ENCODE results near the gene C4orf17. TPM values are rescaled to one million over a fixed set of nuclear protein-coding genes. Genes with fewer than 3 reads are reported as not detected.
"Not testable (repeated sequence)": the region's sequence is repeated elsewhere in the genome, so short reads cannot be mapped to it uniquely, and the experiment has no call there.

The C4orf17 gene
- polyA plus RNA-seq, 2 donors = 0.01 TPM; not detected in 1

DNA sequence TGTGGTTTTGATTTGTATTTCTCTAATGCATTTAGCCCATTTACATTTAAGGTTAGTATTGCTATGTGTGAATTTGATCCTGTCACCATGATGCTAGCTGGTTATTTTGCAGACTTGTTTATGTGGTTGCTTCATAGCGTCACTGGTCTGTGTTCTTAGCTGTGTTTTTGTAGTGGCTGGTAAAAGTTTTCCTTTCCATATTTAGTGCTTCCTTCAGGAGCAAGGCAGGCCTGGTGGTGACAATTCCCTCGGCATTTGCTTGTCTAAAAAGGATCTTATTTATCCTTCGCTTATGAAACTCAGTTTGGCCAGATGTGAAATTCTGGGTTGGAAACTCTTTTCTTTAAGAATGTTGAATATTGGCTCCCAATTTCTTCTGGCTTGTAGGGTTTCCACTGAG, 23.9 kb downstream of the C4orf17 start:
- not testable (repeated sequence) for H3K9me3 ChIP-seq (ENCODE audit: control insufficient read depth in 2 of 2, insufficient read depth in 1 of 2, low read depth in 1 of 2, low read length in 1 of 2); H3K27ac ChIP-seq (ENCODE audit: low read depth in 2 of 2, low read length in 1 of 2); H3K36me3 ChIP-seq (ENCODE audit: control insufficient read depth in 2 of 2, insufficient read depth in 2 of 2, low read length in 1 of 2); H3K4me1 ChIP-seq (ENCODE audit: control insufficient read depth in 2 of 2, insufficient read depth in 2 of 2, low read length in 1 of 2); H3K4me3 ChIP-seq (ENCODE audit: low read depth in 1 of 2, low read length in 2 of 2); H3K27me3 ChIP-seq (ENCODE audit: control insufficient read depth in 1 of 2, insufficient read depth in 2 of 2, low read length in 2 of 2)
- 79 to 83% methylated on average over 3 of the region's 3 CpGs for WGBS, 2 donors

DNA sequence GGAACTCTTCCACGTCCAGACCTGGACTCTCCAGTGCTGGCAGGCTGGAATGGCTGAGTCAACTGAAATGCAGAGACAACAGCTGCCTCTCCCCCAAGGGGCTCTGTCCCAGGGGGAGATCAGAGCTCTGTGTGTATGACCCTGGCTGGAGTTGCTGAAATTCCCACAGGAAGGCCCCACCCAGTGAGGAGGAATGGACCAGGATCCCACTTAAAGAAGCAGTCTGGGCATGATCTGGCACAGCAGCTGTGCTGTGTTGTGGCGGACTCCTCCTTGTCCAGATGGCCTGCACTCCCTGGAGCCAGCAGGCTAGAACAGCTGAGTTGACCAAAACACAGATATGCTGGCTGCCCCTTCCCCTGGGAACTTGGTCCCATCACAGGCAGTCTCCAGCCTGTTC, 25.4 kb downstream of the C4orf17 start:
- H3K27me3 ChIP-seq (ENCODE audit: control insufficient read depth in 1 of 2, insufficient read depth in 2 of 2, low read length in 2 of 2) = no peaks in the 10 kb centered on the region
- H3K4me3 ChIP-seq (ENCODE audit: low read depth in 1 of 2, low read length in 2 of 2) = no peak overlapping the region
- H3K9me3 ChIP-seq (ENCODE audit: control insufficient read depth in 2 of 2, insufficient read depth in 1 of 2, low read depth in 1 of 2, low read length in 1 of 2) = no peaks in the 10 kb centered on the region
- no peak overlapping the region for H3K27ac ChIP-seq (ENCODE audit: low read depth in 2 of 2, low read length in 1 of 2)
- WGBS, 2 donors = 49 to 57% methylated on average over 2 of the region's 2 CpGs
- no peaks in the 10 kb centered on the region for H3K36me3 ChIP-seq (ENCODE audit: control insufficient read depth in 2 of 2, insufficient read depth in 2 of 2, low read length in 1 of 2)
- H3K4me1 ChIP-seq (ENCODE audit: control insufficient read depth in 2 of 2, insufficient read depth in 2 of 2, low read length in 1 of 2) = no peaks in the 10 kb centered on the region

DNA sequence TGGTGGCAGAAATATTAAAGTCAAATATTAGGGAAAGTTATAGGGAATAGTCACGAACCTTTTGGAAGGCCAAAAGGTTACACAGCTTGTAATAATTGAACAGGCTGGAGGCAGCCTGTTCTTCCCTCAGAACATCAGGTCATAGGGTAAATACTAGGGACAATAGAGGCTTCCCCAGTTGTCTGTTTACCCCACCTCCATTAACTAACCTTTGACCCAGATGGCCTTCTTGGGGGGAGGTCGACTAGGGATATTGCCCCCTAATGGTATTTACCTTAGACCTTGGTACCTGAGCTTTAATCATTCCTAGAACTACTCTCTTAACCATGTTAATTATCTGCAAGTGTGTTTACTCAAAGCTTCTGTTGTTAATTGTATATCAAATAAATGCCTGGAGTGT, 26.0 kb downstream of the C4orf17 start:
- no peaks in the 10 kb centered on the region for H3K27me3 ChIP-seq (ENCODE audit: control insufficient read depth in 1 of 2, insufficient read depth in 2 of 2, low read length in 2 of 2)
- no peaks in the 10 kb centered on the region for H3K4me1 ChIP-seq (ENCODE audit: control insufficient read depth in 2 of 2, insufficient read depth in 2 of 2, low read length in 1 of 2)
- H3K27ac ChIP-seq (ENCODE audit: low read depth in 2 of 2, low read length in 1 of 2) = no peak overlapping the region
- no peak overlapping the region for H3K4me3 ChIP-seq (ENCODE audit: low read depth in 1 of 2, low read length in 2 of 2)
- no peaks in the 10 kb centered on the region for H3K36me3 ChIP-seq (ENCODE audit: control insufficient read depth in 2 of 2, insufficient read depth in 2 of 2, low read length in 1 of 2)
- 45 to 64% methylated on average over 2 of the region's 2 CpGs for WGBS, 2 donors
- H3K9me3 ChIP-seq (ENCODE audit: control insufficient read depth in 2 of 2, insufficient read depth in 1 of 2, low read depth in 1 of 2, low read length in 1 of 2) = no peaks in the 10 kb centered on the region

DNA sequence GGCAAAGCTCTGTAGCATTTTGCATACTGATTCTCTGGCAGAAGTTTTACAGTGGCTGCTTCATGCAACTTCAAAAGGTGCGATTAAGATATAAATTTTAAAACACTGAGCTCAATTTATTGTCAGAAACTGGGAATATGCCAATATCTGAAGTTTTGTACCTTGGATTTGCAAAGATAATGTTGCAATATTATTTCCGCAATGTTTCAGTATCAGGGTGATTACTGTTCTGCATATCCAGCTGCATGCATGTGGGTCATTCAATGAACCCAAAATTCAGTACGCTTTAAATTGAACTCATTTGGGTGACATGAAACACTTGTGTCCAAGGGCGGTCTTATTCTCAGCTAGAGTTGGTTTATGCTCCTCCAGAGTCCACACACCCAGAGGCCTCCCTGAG, 26.9 kb downstream of the C4orf17 start:
- H3K27ac ChIP-seq (ENCODE audit: low read depth in 2 of 2, low read length in 1 of 2) = no peak overlapping the region
- H3K36me3 ChIP-seq (ENCODE audit: control insufficient read depth in 2 of 2, insufficient read depth in 2 of 2, low read length in 1 of 2) = no peaks in the 10 kb centered on the region
- no peak overlapping the region for H3K4me3 ChIP-seq (ENCODE audit: low read depth in 1 of 2, low read length in 2 of 2)
- WGBS, 2 donors = 68 to 72% methylated on average over 4 of the region's 4 CpGs
- no peaks in the 10 kb centered on the region for H3K4me1 ChIP-seq (ENCODE audit: control insufficient read depth in 2 of 2, insufficient read depth in 2 of 2, low read length in 1 of 2)
- no peaks in the 10 kb centered on the region for H3K9me3 ChIP-seq (ENCODE audit: control insufficient read depth in 2 of 2, insufficient read depth in 1 of 2, low read depth in 1 of 2, low read length in 1 of 2)
- H3K27me3 ChIP-seq (ENCODE audit: control insufficient read depth in 1 of 2, insufficient read depth in 2 of 2, low read length in 2 of 2) = no peaks in the 10 kb centered on the region

DNA sequence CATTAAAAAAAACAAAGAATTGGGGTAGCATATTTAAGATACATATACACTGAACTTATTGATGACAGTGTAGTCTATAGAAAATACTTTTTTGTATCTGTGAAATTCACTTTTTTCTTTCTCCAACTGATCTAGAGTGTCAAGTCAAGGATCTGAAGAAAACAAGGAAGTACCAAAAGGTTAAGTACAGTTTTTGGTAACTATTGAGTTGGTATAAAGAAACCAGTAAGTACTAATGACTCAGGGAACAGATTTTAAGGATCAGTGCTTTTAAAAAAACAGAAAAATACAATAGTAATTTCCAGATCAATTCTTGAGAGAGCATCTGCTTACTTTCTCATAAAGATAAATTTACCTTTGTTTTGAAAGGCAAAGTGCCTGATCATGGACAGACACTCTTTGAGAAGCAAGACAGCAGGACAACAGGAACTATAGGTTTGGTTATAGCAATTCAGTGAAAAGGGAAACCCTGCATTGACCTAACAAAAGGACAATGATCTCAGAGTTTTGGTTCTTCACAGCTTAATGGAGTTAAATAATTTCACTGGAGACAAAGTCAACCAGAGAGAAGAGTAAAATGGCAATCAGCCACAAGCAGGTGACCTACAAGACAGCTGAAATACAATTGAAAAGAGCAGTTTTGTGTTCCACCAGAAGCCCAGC, 29.6 kb downstream of the C4orf17 start:
- Histone ChIP-seq H3K9me3 (ENCODE audit: control insufficient read depth in 2 of 2, insufficient read depth in 1 of 2, low read depth in 1 of 2, low read length in 1 of 2) (no peaks in the 10 kb centered on the region), H3K27me3 (ENCODE audit: control insufficient read depth in 1 of 2, insufficient read depth in 2 of 2, low read length in 2 of 2) (no peaks in the 10 kb centered on the region), H3K36me3 (ENCODE audit: control insufficient read depth in 2 of 2, insufficient read depth in 2 of 2, low read length in 1 of 2) (no peaks in the 10 kb centered on the region), H3K27ac (ENCODE audit: low read depth in 2 of 2, low read length in 1 of 2) (peak overlapping the region in 1 of 2 donors; percentile 33), H3K4me3 (ENCODE audit: low read depth in 1 of 2, low read length in 2 of 2) (no peak overlapping the region), H3K4me1 (ENCODE audit: control insufficient read depth in 2 of 2, insufficient read depth in 2 of 2, low read length in 1 of 2) (no peaks in the 10 kb centered on the region)

DNA sequence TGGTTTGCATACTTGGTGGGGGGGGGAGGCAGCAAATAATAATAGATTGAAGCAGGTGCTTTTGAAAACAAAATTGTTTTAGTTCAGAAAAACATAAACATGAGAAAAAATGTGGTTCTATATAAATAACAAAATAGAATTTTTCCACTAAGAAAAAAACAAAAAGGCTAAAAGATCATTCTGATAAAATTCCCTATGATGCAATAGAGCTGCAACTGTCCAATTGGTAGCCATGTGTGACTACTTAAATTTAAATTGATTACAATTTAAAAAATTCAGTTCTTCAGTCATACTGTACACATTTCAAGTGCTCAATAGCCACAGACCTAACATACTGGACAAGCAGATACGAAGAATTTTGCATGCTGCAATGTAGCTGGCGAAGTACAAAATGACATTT, 42.1 kb downstream of the C4orf17 start:
- 96 to 98% methylated on average over 2 of the region's 2 CpGs for WGBS, 2 donors

DNA sequence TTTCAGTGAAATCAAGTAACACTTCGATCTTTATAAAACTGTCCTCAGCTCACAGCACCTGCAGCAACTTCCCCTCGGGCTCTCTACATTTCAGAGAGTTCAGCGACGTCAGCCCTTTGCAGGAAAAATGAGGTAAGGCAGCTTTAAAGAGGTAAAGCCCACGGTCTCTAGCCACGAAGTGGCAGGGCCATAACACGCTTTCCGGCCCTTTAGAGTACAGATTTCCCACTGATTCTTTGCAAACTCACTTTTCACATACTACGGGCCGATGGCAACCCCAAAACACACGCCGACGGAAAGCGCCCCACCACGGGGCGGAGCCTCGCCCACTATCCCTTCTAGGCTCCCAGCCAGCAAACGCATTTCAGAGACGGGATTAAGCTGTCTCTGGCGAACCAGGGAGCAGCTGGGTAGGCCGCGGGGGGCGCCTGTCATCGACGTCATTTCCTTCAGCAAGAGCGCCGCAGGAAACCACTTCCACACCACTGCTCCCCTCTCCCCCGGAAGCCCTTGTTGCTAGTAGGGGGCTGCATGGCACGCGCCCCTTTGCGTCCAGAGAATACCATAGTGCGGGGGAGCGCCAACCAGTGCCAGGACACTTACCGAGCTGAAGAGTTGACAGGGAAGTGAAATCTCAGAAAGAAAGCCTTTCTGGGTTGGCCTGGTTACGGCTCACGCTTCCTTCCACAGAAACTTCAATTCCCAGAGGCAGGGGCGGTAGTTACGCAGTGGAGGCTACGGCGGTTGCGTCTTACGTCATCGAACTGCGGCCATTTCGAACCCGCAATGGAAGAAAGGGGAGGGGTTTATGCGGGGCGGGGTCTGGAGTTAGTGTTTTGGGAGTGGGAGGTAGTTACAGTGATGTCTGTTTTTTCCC, 52.7 kb downstream of the C4orf17 start, which contains the start of gene TRMT10A:
Gene TRMT10A, minus strand, starts transcription at position 730 of the 877 bp plus-strand sequence. CDS start 4,701 bp downstream, outside the sequence.
- Histone ChIP-seq H3K4me1 (ENCODE audit: control insufficient read depth in 2 of 2, insufficient read depth in 2 of 2, low read length in 1 of 2) (no peaks in the 10 kb centered on the region), H3K27ac (ENCODE audit: low read depth in 2 of 2, low read length in 1 of 2) (peak within 1 kb of the TSS; percentile 96 to 100), H3K9me3 (ENCODE audit: control insufficient read depth in 2 of 2, insufficient read depth in 1 of 2, low read depth in 1 of 2, low read length in 1 of 2) (no peaks in the 10 kb centered on the region), H3K36me3 (ENCODE audit: control insufficient read depth in 2 of 2, insufficient read depth in 2 of 2, low read length in 1 of 2) (no peaks in the 10 kb centered on the region), H3K4me3 (ENCODE audit: low read depth in 1 of 2, low read length in 2 of 2) (peak within 1 kb of the TSS; percentile 83 to 90), H3K27me3 (ENCODE audit: control insufficient read depth in 1 of 2, insufficient read depth in 2 of 2, low read length in 2 of 2) (no peaks in the 10 kb centered on the region)
- WGBS, 2 donors = 0% methylated on average over 48 of the region's 48 CpGs

More for the DNA sequence above, 42.1 kb downstream of the C4orf17 start:
- Histone ChIP-seq H3K4me1 (ENCODE audit: control insufficient read depth in 2 of 2, insufficient read depth in 2 of 2, low read length in 1 of 2) (no peaks in the 10 kb centered on the region), H3K4me3 (ENCODE audit: low read depth in 1 of 2, low read length in 2 of 2) (no peak overlapping the region), H3K9me3 (ENCODE audit: control insufficient read depth in 2 of 2, insufficient read depth in 1 of 2, low read depth in 1 of 2, low read length in 1 of 2) (no peaks in the 10 kb centered on the region), H3K27me3 (ENCODE audit: control insufficient read depth in 1 of 2, insufficient read depth in 2 of 2, low read length in 2 of 2) (no peaks in the 10 kb centered on the region), H3K27ac (ENCODE audit: low read depth in 2 of 2, low read length in 1 of 2) (no peak overlapping the region), H3K36me3 (ENCODE audit: control insufficient read depth in 2 of 2, insufficient read depth in 2 of 2, low read length in 1 of 2) (no peaks in the 10 kb centered on the region)

DNA sequence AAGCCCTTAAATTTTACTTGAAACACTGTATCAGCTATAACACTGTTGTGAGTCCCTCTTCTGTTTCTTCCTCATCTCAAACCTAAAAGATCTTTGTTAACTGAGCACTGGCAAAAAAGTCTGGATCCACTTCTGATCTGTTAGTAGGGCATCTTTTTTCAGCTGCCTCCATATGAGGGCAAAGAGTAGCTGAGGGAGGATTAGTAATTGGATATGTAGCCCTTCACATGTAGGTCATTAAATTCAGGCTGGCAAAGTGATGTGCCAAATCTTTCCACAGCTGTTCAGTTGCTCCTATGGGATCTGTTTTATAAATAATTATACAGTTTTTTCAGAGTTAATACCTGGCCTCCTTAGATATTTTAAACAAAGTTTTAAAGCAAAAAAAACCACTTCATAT, 54.1 kb downstream of the C4orf17 start:
- Histone ChIP-seq H3K4me3 (ENCODE audit: low read depth in 1 of 2, low read length in 2 of 2) (no peak overlapping the region), H3K27ac (ENCODE audit: low read depth in 2 of 2, low read length in 1 of 2) (no peak overlapping the region), H3K27me3 (ENCODE audit: control insufficient read depth in 1 of 2, insufficient read depth in 2 of 2, low read length in 2 of 2) (no peaks in the 10 kb centered on the region), H3K36me3 (ENCODE audit: control insufficient read depth in 2 of 2, insufficient read depth in 2 of 2, low read length in 1 of 2) (no peaks in the 10 kb centered on the region), H3K9me3 (ENCODE audit: control insufficient read depth in 2 of 2, insufficient read depth in 1 of 2, low read depth in 1 of 2, low read length in 1 of 2) (no peaks in the 10 kb centered on the region), H3K4me1 (ENCODE audit: control insufficient read depth in 2 of 2, insufficient read depth in 2 of 2, low read length in 1 of 2) (no peaks in the 10 kb centered on the region)

DNA sequence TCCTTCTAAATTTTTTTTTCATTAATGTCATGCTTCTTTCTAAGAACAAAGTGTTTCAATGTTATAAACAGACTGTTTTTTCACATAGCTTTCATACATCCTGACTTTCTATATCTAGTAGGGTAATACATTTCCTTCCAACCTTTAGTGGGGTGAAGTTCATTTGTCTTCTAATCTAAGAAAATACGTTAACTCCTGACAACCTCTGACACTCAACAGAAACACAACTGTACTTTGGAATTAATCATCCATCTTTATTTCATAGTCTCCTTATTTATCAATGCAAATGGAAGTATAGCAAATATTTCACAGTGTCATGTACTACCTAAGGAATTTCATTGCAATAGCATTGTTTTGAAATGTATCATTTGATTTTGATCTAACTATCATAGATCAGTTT, 61.1 kb downstream of the C4orf17 start:
- Histone ChIP-seq H3K27me3 (ENCODE audit: control insufficient read depth in 1 of 2, insufficient read depth in 2 of 2, low read length in 2 of 2) (no peaks in the 10 kb centered on the region), H3K4me3 (ENCODE audit: low read depth in 1 of 2, low read length in 2 of 2) (no peak overlapping the region), H3K9me3 (ENCODE audit: control insufficient read depth in 2 of 2, insufficient read depth in 1 of 2, low read depth in 1 of 2, low read length in 1 of 2) (no peaks in the 10 kb centered on the region), H3K36me3 (ENCODE audit: control insufficient read depth in 2 of 2, insufficient read depth in 2 of 2, low read length in 1 of 2) (no peaks in the 10 kb centered on the region), H3K27ac (ENCODE audit: low read depth in 2 of 2, low read length in 1 of 2) (no peak overlapping the region), H3K4me1 (ENCODE audit: control insufficient read depth in 2 of 2, insufficient read depth in 2 of 2, low read length in 1 of 2) (no peaks in the 10 kb centered on the region)
- 39 to 48% methylated on average over 1 of the region's 1 CpG for WGBS, 2 donors
